ENCODE results near the gene BRSK2.

- TF ChIP-seq CTCF (IDR thresholded peaks at IDR 0.05 in 4 of 5, conservative IDR thresholded peaks at IDR 0.05 in 1 of 5) (no peak), POLR2A (IDR thresholded peaks at IDR 0.05) (no peak)
Observed at GRCh38 chr11:1405186-1406020, 15.7 kb downstream of the BRSK2 start.
